Activated CD8-positive, alpha-beta T cell treated with anti-CD3 and anti-CD28 coated beads, Interleukin-2, amount 10 ng/mL, durations not matched to agents 7 days and 5 days (primary cell): ENCODE data around the gene KRT76. TPM values are rescaled to one million over a fixed set of nuclear protein-coding genes. Genes with fewer than 3 reads are reported as not detected.

Experiments
- ATAC-seq: fragments of 150-1000 bp; cut with Tn5 transposase; one replicate; pipeline ENCODE4 v1.10.0; 2021; ENCODE audit warnings: moderate library complexity
- CTCF ChIA-PET: fragments of 350-600 bp; sonication (Branson Sonifier 250); formaldehyde crosslinking; loops from one replicate; lab custom pipeline; 2021; ENCODE audit warnings: antibody characterized with exemption; lab: Charles Lee
- POLR2A ChIA-PET: fragments of 350-600 bp; sonication (Branson Sonifier 250); formaldehyde crosslinking; loops from one replicate; lab custom pipeline; 2021; ENCODE audit warnings: antibody characterized with exemption; lab: Charles Lee
- DNase-seq: peaks from one replicate; pipeline ENCODE4 v3.0.0-alpha.2; 2020
- H3K27ac Mint-ChIP-seq: one replicate; pipeline ENCODE4 v1.8.0; 2021; ENCODE audit warnings: mild to moderate bottlenecking, mixed read lengths
- H3K27me3 Mint-ChIP-seq: one replicate; pipeline ENCODE4 v1.8.0; 2021; ENCODE audit warnings: low read depth, mixed read lengths
- H3K36me3 Mint-ChIP-seq: one replicate; pipeline ENCODE4 v1.8.0; 2021; ENCODE audit warnings: low read depth, mixed read lengths
- H3K4me1 Mint-ChIP-seq: one replicate; pipeline ENCODE4 v1.8.0; 2021; ENCODE audit warnings: low read depth, mixed read lengths
- H3K4me3 Mint-ChIP-seq: one replicate; pipeline ENCODE4 v1.8.0; 2021; ENCODE audit warnings: mild to moderate bottlenecking, mixed read lengths
- H3K9me3 Mint-ChIP-seq: one replicate; pipeline ENCODE4 v1.8.0; 2022; ENCODE audit warnings: mixed read lengths; ENCODE audit not compliant: insufficient read depth
- total RNA-seq, 2 experiments: library from RNA; stranded (reverse); gene quantifications; one replicate each; pipeline ENCODE4 v1.2.3, GENCODE V29; 2021

KRT76 gene
- total RNA-seq, 2 experiments from 2014 or later = not detected

GRCh38 chr12:52730383-52730782, 46.8 kb downstream of the KRT76 start:
- DNase-seq (no peak), ATAC-seq (no peak)
- H3K9me3 Mint-ChIP-seq = no peaks in the 10 kb centered on the region
- ChIA-PET POLR2A (interaction anchor here (0.7 kb wide), 1 partner anchor 419 kb away, joined by 3 read pairs; no protein-coding TSS in a partner anchor), CTCF (no interaction called here)
- H3K4me3 Mint-ChIP-seq = no peak overlapping the region
- no peaks in the 10 kb centered on the region for H3K4me1 Mint-ChIP-seq
- peaks cover 10% of the 10 kb centered on the region for H3K27me3 Mint-ChIP-seq
- no peak overlapping the region for H3K27ac Mint-ChIP-seq
- no peaks in the 10 kb centered on the region for H3K36me3 Mint-ChIP-seq

GRCh38 chr12:52729147-52729546, 48.0 kb downstream of the KRT76 start:
- ChIA-PET CTCF (no interaction called here), POLR2A (no interaction called here)
- Mint-ChIP-seq H3K27ac (no peak overlapping the region), H3K36me3 (no peaks in the 10 kb centered on the region), H3K9me3 (no peaks in the 10 kb centered on the region), H3K4me3 (no peak overlapping the region), H3K27me3 (peaks cover 10% of the 10 kb centered on the region), H3K4me1 (no peaks in the 10 kb centered on the region)
- DNase-seq = no peak
- ATAC-seq = no peak

DNA sequence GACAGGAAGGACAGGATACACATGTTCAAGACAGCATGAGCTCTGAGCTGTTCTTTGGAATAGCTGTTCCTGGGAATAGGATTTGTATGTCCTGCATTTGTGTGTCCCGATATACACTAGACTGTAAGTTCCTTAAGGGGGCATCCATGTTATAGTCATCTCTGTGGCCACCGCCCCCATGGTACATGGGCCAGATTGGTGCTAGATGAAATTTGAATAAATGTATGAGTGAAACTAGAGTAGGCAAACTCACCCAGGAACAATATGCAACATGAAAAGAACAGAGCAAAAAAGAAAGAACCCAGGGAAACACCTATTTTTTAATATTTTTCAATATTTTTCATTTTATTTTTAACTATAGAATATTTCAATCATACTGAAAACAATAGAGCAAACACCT, 48.8 kb downstream of the KRT76 start:
- H3K27me3 Mint-ChIP-seq = peaks cover 10% of the 10 kb centered on the region
- ChIA-PET POLR2A (no interaction called here), CTCF (no interaction called here)
- H3K4me3 Mint-ChIP-seq = no peak overlapping the region
- H3K36me3 Mint-ChIP-seq = no peaks in the 10 kb centered on the region
- no peak for ATAC-seq
- DNase-seq = no peak
- H3K27ac Mint-ChIP-seq = no peak overlapping the region
- H3K4me1 Mint-ChIP-seq = no peaks in the 10 kb centered on the region
- no peaks in the 10 kb centered on the region for H3K9me3 Mint-ChIP-seq

DNA sequence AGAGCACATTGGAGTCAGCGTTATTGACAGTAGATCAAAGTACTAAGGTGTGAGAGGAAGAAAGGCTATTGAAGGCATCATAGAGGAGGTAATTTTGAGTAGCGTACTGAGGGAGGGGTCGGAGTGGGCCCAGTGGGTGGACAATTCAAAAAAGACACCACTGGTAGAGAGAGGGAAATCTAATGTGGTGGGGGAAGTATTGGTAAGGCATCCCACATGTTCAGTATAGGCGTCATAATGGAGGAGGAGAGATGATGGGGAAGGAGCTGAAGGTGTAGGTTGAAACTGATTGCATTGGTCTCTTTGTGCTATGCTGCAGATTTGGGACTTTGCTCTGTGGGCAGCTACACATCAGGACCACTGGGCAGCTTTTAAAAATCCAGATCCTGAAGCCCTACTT, 50.1 kb downstream of the KRT76 start:
- ChIA-PET POLR2A (interaction anchor here (0.6 kb wide), 1 partner anchor 107 kb away, joined by 3 read pairs; no protein-coding TSS in a partner anchor), CTCF (no interaction called here)
- DNase-seq (no peak), ATAC-seq (no peak)
- Mint-ChIP-seq H3K9me3 (no peaks in the 10 kb centered on the region), H3K27me3 (peaks cover 10% of the 10 kb centered on the region), H3K36me3 (no peaks in the 10 kb centered on the region), H3K27ac (no peak overlapping the region), H3K4me3 (no peak overlapping the region), H3K4me1 (no peaks in the 10 kb centered on the region)

GRCh38 chr12:52726451-52726850, 50.7 kb downstream of the KRT76 start:
- no peaks in the 10 kb centered on the region for H3K4me1 Mint-ChIP-seq
- ChIA-PET CTCF (no interaction called here), POLR2A (no interaction called here)
- H3K36me3 Mint-ChIP-seq = no peaks in the 10 kb centered on the region
- no peak for ATAC-seq
- H3K9me3 Mint-ChIP-seq = no peaks in the 10 kb centered on the region
- no peak overlapping the region for H3K27ac Mint-ChIP-seq
- no peak for DNase-seq
- H3K4me3 Mint-ChIP-seq = no peak overlapping the region
- peaks cover 10% of the 10 kb centered on the region for H3K27me3 Mint-ChIP-seq

DNA sequence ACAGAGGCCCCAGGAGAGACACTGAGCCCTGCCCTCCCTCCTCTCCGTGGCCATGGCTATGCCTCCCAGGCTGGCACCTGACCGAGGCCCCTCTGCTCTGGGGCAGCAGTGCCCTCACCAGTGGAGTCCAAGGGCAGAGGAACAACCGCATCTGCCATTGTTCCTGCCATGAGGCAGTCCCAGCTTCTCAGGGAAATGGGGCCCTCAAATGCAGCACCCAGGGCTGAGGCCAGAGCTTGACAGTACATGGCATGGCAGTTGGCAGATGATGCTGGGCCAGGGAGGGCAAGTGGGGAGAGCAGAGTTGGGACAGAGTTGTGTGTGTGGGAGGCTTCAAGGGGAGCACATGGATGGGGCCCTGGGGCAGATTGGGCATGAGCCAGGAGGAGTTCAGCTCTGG, 52.8 kb downstream of the KRT76 start:
- Mint-ChIP-seq H3K4me3 (no peak overlapping the region), H3K36me3 (no peaks in the 10 kb centered on the region), H3K9me3 (no peaks in the 10 kb centered on the region), H3K27me3 (peaks cover 12% of the 10 kb centered on the region), H3K4me1 (peaks cover 2% of the 10 kb centered on the region), H3K27ac (no peak overlapping the region)
- DNase-seq = no peak
- CTCF ChIA-PET = interaction anchor here (1.6 kb wide), 1 partner anchor 155 kb away, joined by 3 read pairs; no protein-coding TSS in a partner anchor
- ATAC-seq = no peak
- POLR2A ChIA-PET = no interaction called here

GRCh38 chr12:52722680-52723079, 54.5 kb downstream of the KRT76 start:
- Mint-ChIP-seq H3K9me3 (no peaks in the 10 kb centered on the region), H3K4me3 (no peak overlapping the region), H3K36me3 (no peaks in the 10 kb centered on the region), H3K27ac (no peak overlapping the region), H3K4me1 (peaks cover 2% of the 10 kb centered on the region), H3K27me3 (peaks cover 10% of the 10 kb centered on the region)
- ChIA-PET CTCF (no interaction called here), POLR2A (no interaction called here)
- ATAC-seq = no peak
- DNase-seq = no peak

DNA sequence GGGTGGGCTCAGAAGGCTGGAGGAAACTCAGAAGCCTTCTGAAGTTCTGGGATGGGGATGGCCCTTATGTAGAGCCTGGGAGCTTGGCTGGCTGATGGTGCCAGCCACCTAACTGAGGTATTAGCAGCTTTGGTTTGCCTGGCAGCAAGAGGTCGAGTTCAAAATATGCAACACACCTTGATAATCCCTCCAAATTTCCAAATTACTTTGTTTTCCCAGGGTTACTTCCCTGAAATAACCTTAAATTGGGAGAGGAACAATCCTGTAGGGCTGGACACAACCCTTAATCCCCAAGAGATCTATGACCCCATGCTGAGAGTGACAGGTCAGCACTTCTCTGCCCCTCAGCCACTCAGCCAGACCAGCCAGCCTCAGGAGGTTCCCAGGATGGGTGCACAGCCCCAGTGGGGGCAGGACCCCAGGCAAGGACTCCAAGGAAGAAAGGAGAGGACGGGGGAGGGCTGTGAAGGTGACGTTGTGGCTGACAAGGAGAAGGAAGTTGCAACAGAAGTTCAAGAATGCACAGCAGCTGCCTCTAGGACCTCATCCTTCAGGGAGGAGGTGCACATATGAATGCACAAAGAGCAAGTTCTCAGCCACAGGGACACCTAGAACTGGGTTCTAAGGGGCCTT, 55.2 kb downstream of the KRT76 start:
- ATAC-seq (no peak), DNase-seq (no peak)
- no peak overlapping the region for H3K27ac Mint-ChIP-seq
- H3K36me3 Mint-ChIP-seq = no peaks in the 10 kb centered on the region
- H3K4me1 Mint-ChIP-seq = peaks cover 2% of the 10 kb centered on the region
- peaks cover 13% of the 10 kb centered on the region for H3K27me3 Mint-ChIP-seq
- H3K4me3 Mint-ChIP-seq = no peak overlapping the region
- H3K9me3 Mint-ChIP-seq = no peaks in the 10 kb centered on the region
- ChIA-PET POLR2A (no interaction called here), CTCF (interaction anchor here (1.4 to 3.0 kb wide), 2 partner anchors 29 to 158 kb away, joined by 3 to 9 read pairs; no protein-coding TSS in a partner anchor)

DNA sequence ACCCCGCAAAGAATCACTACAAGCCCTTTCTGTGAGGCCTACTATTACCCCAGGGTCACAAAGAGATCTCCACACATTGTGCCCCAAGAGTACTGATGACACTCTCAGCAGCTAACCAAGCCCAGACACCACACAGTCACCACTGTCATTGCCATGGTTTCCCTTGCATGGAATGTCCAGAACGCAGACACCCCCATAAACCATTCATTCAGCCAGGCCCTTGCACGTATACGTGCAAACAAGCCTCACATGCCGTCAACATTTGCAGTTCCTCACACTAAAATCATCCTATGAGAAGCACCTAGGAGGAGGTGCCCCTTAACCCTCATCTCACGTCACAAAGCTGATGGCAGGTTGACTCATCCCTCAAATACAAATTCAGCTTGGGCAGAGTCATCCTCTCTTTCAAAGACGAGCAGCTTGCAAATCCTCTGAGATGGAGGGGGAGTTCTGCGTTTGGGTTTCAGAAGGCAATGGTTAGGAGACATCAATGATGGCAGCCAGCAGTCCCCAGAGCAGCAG, 56.7 kb downstream of the KRT76 start:
- peaks cover 20% of the 10 kb centered on the region for H3K27me3 Mint-ChIP-seq
- H3K4me3 Mint-ChIP-seq = no peak overlapping the region
- ATAC-seq = no peak
- CTCF ChIA-PET = interaction anchor here (3.0 kb wide), 1 partner anchor 160 kb away, joined by 9 read pairs; no protein-coding TSS in a partner anchor
- H3K27ac Mint-ChIP-seq = no peak overlapping the region
- no peaks in the 10 kb centered on the region for H3K9me3 Mint-ChIP-seq
- no peak for DNase-seq
- POLR2A ChIA-PET = no interaction called here
- peaks cover 2% of the 10 kb centered on the region for H3K4me1 Mint-ChIP-seq
- no peaks in the 10 kb centered on the region for H3K36me3 Mint-ChIP-seq

Other genes with a start within 250 kb of the KRT76 start
- not detected for gene KRT71, start 224.2 kb downstream of the KRT76 start, total RNA-seq
- gene KRT74, start 203.5 kb downstream of the KRT76 start, total RNA-seq = not detected
- gene KRT72, start 175.9 kb downstream of the KRT76 start, total RNA-seq = under 1 TPM; 0.40 to 0.44 TPM
- gene KRT73, start 158.8 kb downstream of the KRT76 start, total RNA-seq = under 1 TPM; 0.45 to 0.91 TPM
- under 1 TPM in 1 of 2 experiments, not detected in 1; 0.10 TPM for gene KRT2, start 125.1 kb downstream of the KRT76 start, total RNA-seq
- gene KRT1, start 96.9 kb downstream of the KRT76 start, total RNA-seq = not detected
- gene KRT77, start 73.8 kb downstream of the KRT76 start, total RNA-seq = not detected
- gene KRT3, start 18.8 kb upstream of the KRT76 start, total RNA-seq = not detected
- not detected for gene KRT4, start 36.8 kb upstream of the KRT76 start, total RNA-seq
- gene KRT79, start 57.0 kb upstream of the KRT76 start, total RNA-seq = not detected
- gene KRT78, start 71.6 kb upstream of the KRT76 start, total RNA-seq = not detected
- gene KRT8, start 127.7 kb upstream of the KRT76 start, total RNA-seq = not detected
- gene KRT18, start 171.8 kb upstream of the KRT76 start, total RNA-seq = under 1 TPM; 0.44 to 0.95 TPM
- gene EIF4B, start 229.1 kb upstream of the KRT76 start, total RNA-seq = 100 to 1,000 TPM; 352 to 353 TPM